Stimulated activated CD4-positive, alpha-beta T cell treated with anti-CD3 and anti-CD28 coated beads, TNF-alpha, amount 100 ng/mL, for 1 hour (primary cell): Measurements from ENCODE around the gene RIMBP3B.
"Not testable (repeated sequence)": the region's sequence is repeated elsewhere in the genome, so short reads cannot be mapped to it uniquely, and the experiment has no call there.

Experiments
- DNase-seq, 3 donors: peaks; one replicate each; pipeline ENCODE4 v3.0.0-alpha.2; 2020; ENCODE audit warnings: low read depth in 3 of 3, low spot score in 1 of 3

The RIMBP3B gene

DNA sequence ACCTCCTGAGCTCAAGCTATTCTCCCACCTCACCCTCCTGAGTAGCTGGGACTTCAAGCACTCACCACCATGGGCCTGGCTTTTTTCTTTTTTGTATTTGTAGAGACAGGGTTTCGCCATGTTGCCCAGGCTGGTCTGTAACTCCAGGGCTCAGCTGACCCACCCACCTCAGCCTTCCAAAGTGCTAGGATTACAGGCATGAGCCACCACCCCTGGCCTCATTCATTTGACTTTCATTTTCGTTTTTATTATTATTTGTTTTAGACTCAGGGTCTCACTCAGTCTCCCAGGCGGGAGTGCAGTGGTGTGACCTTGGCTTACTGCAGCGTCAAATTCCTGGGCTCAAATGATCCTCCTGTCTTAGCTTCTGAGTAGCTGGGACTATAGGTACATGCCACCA lies 24.2 kb downstream of the RIMBP3B start:
- not testable (repeated sequence) for DNase-seq

DNA sequence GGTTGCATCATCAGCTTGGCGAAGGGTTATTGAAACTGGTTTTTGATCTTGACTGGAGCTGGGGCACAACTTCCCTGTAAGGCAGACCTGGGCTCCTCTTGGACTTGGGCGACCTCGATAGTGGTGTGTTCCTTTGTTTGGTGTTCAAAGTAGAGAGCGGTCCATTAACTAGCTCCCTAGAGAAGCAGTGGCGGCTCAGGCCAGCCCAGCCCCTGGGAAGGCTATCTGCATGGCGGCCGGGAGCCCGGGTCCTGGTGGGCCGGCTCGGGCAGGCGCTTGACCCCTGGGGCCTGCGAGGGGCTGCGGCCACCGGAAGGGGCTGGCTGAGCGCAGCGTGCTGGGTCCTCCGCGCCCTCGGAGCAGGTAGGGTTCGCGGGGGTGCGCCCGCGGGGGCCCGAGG lies 32.8 kb downstream of the RIMBP3B start:
- DNase-seq, result not testable (repeated sequence)

DNA sequence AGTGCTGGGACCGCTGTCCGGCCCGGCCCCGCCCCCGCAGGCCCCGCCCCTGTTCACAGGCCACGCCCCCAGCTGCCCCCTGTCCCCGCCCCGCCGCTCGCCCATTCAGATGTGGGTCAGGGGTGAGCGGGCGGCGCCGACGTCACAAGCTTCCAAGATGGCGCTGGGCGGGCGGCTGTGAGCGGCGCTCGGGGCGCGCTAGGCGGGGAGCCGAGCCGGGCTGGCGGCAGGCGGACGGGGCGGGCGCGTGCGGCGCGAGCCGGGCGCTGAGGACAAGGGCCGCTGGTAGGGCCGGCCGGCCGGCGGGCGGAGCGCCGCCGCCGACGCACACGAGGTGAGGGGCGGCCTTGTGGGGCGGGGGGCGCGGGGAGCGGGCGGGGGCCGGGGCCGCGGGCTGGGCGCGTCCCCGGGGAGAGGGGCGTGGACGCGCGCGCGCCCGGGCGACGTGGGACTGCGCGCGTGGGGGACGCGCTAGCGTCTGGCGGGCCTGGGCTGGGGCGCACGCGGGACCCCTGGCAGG lies 33.7 kb downstream of the RIMBP3B start, which contains the start of gene HIC2:
Gene HIC2, plus strand, starts transcription at position 145 of the 520 bp plus-strand sequence. CDS start 25,461 bp downstream, outside the sequence.
- DNase-seq, result not testable (repeated sequence)

DNA sequence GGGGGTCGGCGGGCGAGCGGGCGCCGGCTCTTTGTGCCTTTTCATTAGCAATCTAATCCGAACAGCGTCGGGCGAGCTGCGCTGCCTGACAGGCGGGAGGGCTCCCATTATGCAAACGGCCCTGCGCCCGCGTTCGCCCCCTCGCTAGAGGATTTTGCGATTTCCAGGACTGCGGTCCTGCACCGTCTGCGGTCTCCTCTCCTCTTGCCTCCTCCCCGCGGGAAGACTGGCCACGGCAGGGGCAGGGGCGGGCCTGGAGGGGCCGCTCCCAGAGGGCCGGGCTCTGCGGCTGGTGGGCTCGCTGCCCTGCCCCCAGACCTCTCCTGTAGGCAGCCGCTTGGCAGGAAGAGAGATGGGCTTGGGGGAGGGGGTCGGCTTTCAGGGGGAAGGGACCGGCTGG lies 34.3 kb downstream of the RIMBP3B start:
- DNase-seq, result peak in 1 of 3 donors; percentile 10

DNA sequence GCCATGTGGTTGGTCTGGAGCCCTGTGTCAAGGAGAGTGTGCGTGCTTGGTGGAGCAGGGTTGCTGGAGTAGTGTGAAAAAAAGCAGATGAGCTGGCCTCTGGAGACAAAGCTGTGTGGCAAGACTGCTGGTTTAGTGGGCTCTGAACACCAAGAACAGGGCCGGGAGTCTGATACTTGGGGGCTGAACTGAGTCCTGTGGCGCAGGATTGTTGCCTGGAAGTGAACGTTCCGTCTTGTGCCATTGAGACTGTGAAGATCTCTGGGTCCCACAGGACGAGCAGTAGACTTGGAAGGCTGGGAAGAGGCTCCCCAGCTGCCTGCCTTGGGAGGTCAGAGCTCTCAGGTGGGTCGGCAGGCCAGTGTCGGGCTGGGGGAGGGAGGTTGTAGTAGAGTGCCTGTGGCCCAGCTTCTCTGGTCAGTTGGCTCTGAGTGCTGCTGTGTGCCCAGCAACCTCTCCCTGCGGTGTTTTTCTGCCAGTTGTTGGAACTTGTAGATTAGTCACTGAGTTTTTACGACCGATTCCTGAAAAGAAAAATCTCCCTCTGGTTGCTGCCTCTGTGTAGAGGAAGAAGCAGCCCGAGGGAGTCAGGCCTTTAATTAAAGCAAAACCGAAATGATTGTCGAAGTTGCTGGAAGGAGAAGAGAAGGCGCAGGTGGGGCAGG lies 35.6 kb downstream of the RIMBP3B start:
- DNase-seq, result not testable (repeated sequence)

DNA sequence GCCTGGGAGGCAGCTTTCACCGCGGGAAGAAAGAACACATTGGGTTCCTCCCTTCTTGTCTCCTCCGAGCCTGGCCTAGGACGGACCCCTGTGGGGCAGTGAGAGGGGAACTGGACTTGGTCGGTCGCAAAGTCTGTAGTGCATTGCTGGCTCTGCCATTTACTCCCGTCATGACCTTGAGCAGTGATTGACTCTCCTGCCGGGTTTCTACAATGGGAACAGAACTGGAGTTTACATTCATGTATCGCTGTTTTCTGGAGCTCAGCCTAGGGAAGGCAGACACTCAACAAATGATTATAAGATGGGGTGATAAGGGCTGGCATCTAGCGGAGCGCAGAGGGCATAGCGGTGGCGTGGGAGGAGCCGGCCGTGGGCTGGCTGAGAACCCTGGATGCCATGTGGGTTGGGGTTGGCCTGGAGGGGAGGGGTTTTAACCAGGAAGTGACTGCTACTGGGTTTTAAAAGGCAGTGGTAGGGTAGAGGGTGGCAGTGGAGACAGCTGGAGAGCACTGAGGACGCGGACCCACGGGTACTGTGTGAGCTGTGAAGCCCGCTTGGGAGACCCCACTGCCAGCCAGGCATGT lies 36.7 kb downstream of the RIMBP3B start:
- not testable (repeated sequence) for DNase-seq

DNA sequence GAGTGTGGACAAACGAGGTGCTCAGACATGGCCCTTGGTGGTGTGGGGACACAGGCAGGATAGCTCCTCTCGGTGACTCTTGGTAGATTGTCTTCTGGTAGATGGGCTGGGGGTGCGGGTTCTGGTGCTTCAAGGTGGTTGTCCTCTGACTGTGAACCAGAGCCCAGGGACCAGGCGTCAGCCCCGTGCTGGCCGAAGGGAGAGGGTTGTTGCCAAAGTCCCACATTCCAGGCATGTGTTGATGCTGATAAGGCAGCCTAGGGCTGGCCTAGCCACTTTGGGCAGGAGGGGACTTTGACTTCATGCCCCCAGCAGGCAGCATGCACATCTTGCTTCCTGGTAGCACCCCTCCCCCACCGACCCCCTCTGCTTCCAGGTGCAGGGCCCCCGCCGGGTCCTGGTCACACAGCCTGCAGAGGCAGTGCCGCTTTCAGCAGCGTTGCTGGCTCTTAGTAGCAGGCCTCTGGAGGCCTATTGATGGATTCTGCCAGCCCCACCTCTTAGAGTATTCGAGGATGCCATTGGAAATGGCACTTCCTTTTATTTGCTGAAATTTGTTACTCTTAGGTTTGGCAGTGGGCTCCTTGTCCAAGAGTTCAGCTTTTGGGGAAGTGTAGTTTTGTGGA lies 40.6 kb downstream of the RIMBP3B start:
- DNase-seq, result not testable (repeated sequence)

DNA sequence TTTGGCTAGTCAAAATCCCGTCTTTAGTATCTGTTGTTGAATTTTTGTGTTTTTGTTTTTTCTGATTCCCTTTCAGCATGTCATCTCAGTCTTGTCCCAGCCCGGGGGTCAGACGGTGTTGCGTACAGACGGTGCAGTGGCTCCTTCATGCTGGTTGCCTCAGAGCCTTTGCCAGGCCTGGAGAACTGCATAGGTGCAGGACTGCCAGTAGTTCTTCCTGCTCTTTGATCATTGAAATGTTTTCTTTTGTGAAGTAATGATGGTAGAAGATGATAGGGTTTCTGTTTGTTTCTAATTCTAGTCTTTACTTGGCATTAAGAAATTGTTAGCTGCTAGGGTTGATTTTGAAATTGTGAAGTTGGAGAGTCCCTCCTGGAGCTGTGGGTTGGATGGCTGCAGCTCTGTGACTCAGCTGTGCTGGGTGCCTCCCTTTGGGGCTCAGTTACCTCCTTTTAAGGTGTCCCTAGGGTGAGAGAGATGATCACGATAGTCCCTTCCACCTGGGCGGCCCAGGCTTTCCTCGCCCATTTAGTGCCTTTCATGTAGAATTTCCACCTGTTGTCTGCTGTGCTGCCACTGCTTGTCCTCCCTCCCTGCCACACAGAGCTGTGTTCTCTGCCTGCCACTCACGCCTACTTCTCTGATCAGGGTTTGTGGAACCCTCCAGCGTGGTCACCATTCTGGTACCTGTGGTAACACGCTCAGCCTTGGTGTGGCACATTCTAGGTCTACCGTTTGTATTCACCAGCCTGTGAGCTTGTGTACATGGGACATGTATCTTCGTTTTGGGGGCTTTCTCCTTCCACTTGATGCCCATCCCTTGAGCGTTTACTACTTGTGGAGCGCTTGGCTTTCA lies 51.1 kb downstream of the RIMBP3B start:
- DNase-seq, result not testable (repeated sequence)

DNA sequence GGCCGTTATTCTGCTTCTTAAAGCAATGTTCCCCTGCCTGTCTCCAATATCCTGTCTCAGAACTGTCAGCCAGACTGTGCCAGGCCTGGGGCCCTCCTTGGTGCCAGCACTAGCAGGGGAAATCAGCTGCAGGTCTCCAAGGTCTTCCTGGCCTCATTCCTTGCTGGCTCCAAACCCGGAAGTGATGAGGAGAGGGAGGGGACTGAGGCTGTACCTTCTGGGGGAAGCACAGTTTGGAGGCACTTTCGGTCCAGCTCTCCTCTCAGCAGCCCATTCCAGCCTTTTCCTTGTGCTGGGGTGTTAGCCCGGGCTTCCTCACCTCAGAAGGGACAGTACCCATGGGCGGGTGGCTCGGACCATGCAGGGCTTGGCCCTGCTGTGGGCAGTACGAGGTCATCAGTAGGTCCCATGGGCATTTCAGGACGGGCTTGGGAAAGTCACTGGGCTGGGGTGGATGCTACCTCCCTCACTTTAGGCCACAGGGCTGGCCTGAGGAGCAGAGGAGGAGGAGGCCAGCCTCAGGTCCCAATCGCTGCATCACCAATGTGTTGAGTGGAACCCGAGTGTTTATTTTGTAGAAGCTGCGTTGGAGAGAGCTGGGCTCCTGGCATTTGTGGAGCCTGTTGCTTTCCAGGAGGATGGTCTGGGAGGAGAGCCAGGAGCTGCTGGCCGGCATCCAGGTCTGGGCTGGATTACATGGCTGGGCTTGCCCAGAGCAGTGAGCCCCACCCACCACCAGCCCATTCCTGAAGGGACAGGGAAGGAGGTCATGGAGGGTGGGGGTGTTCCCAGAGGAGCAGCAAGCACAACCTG lies 52.7 kb downstream of the RIMBP3B start:
- not testable (repeated sequence) for DNase-seq

DNA sequence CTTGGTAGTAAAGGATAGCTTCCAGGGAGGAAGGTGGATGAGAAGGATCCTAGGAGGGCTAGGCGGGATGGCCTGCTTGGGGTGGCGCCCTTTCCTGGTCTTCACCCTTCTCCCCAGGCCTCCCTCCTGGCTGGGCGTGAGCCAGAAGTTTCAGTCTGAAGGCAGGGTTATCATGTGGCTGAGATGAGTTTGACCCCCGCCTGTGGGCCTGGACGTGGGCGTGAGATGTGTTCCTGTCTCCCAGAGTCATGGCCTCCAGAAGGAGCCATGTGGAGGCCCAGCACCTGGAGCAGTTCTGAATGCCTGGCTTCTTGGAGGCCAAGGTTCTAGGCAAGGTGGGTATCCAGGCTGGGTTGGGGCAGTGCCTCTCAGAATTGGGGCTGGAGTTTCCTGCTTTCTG lies 54.5 kb downstream of the RIMBP3B start:
- DNase-seq, result not testable (repeated sequence)
